Measurements from ENCODE around the gene F2RL1. TPM values are rescaled to one million over a fixed set of nuclear protein-coding genes. Genes with fewer than 3 reads are reported as not detected.

The F2RL1 gene
- total and polyA plus RNA-seq, 2 of the 13 experiments (the other 11 are each of a cell fraction or from before 2014, with no cell fraction given), result 9.9 to 23.0 TPM

GRCh38 chr5:76818844-76819831, at the start of gene F2RL1 (continued):
- TF ChIP-seq CTCF (CRISPR knock-in tag; IDR thresholded peaks at IDR 0.05), result peak; percentile 48
- no peak for TF ChIP-seq TIGD3 (CRISPR knock-in tag; IDR thresholded peaks at IDR 0.05; ENCODE audit: borderline replicate concordance)
- no peak for TF ChIP-seq NFYB (CRISPR knock-in tag; IDR thresholded peaks at IDR 0.05)
- TF ChIP-seq REPIN1 (CRISPR knock-in tag; IDR thresholded peaks at IDR 0.05; ENCODE audit: borderline replicate concordance, low read depth), result no peak
- TF ChIP-seq ELF3 (CRISPR knock-in tag; IDR thresholded peaks at IDR 0.05), result peak; percentile 56; the same call in 1 of the 2 replicates
- TF ChIP-seq STAT5B (CRISPR knock-in tag; IDR thresholded peaks at IDR 0.05), result no peak
- no peak for TF ChIP-seq ZKSCAN1 (IDR thresholded peaks at IDR 0.05; ENCODE audit: low read length)
- no peak for TF ChIP-seq ARNT (IDR thresholded peaks at IDR 0.05)
- no peak for TF ChIP-seq NR3C1 (CRISPR knock-in tag; IDR thresholded peaks at IDR 0.05)
- no peak for TF ChIP-seq TSC22D2 (CRISPR knock-in tag; IDR thresholded peaks at IDR 0.05; ENCODE audit: borderline replicate concordance)
- no peak for TF ChIP-seq SRSF4 (IDR thresholded peaks at IDR 0.05; ENCODE audit: low read depth, low read length, poor library complexity, severe bottlenecking)
- no peak for TF ChIP-seq RFXANK (CRISPR knock-in tag; IDR thresholded peaks at IDR 0.05)
- TF ChIP-seq ZNF530 (CRISPR knock-in tag; IDR thresholded peaks at IDR 0.05; ENCODE audit: low read depth), result no peak
- no peak for TF ChIP-seq MLXIP (CRISPR knock-in tag; IDR thresholded peaks at IDR 0.05; ENCODE audit: borderline replicate concordance)
- no peak for TF ChIP-seq NAIF1 (CRISPR knock-in tag; IDR thresholded peaks at IDR 0.05; ENCODE audit: borderline replicate concordance)
- peak; percentile 63; the same call in 1 of the 2 replicates for TF ChIP-seq KDM2A (CRISPR knock-in tag; IDR thresholded peaks at IDR 0.05; ENCODE audit: borderline replicate concordance, low read depth)
- peak; percentile 46; the same call in 1 of the 2 replicates for TF ChIP-seq ZFP91 (CRISPR knock-in tag; IDR thresholded peaks at IDR 0.05; ENCODE audit: borderline replicate concordance)
- TF ChIP-seq POGZ (CRISPR knock-in tag; IDR thresholded peaks at IDR 0.05), result 0 out of 2 replicates have a peak, but pooled peaks have one; percentile 30
- TF ChIP-seq ISL2 (CRISPR knock-in tag; IDR thresholded peaks at IDR 0.05), result no peak
- TF ChIP-seq ZBTB20 (CRISPR knock-in tag; IDR thresholded peaks at IDR 0.05; ENCODE audit: borderline replicate concordance, low read depth), result 0 out of 2 replicates have a peak, but pooled peaks have one; percentile 29
- peak; percentile 57; the same call in 1 of the 2 replicates for TF ChIP-seq ZNF350 (CRISPR knock-in tag; IDR thresholded peaks at IDR 0.05; ENCODE audit: borderline replicate concordance, low read depth)

All from HepG2 (cell line).